AG09319 (cell line): ENCODE results near the gene SELENOO.

Source experiments
- DNase-seq: peaks from one replicate; pipeline ENCODE4 v3.0.0-alpha.2; 2010; ENCODE audit warnings: low read depth; ENCODE audit errors: extremely low read depth
- CTCF ChIP-seq: IDR thresholded peaks from 2 replicates; pipeline ENCODE4 v1.5.1; 2011; ENCODE audit warnings: low read depth, mild to moderate bottlenecking, inconsistent platforms, low read length, moderate library complexity

SELENOO gene

GRCh38 chr22:50178871-50179869, 21.6 kb upstream of the SELENOO start:
- no peak for DNase-seq
- no peak for TF ChIP-seq CTCF

- no peak for TF ChIP-seq CTCF
- DNase-seq, result no peak
Measured at GRCh38 chr22:50179937-50180726, 20.7 kb upstream of the SELENOO start.

- no peak for TF ChIP-seq CTCF
- no peak for DNase-seq
Measured at GRCh38 chr22:50180727-50181521, 19.9 kb upstream of the SELENOO start.

GRCh38 chr22:50182176-50183081, 18.4 kb upstream of the SELENOO start:
- no peak for TF ChIP-seq CTCF
- no peak for DNase-seq

- no peak for TF ChIP-seq CTCF
- no peak for DNase-seq
Measured at GRCh38 chr22:50183141-50183971, 17.5 kb upstream of the SELENOO start.
